GM06990 (cell line): ENCODE measurements around the gene TNIK.

Experiments
- DNase-seq: peaks from one replicate; pipeline ENCODE4 v3.0.0-alpha.2; 2011; ENCODE audit not compliant: insufficient read length; ENCODE audit errors: extremely low read depth
- H3K27me3 ChIP-seq: replicated peaks from 2 replicates; pipeline ENCODE4 v1.6.0; 2011; ENCODE audit warnings: low read length; ENCODE audit not compliant: control insufficient read depth, insufficient read depth
- H3K36me3 ChIP-seq: 2 replicates; pipeline ENCODE4 v1.5.1; 2011; ENCODE audit warnings: low read length; ENCODE audit not compliant: control insufficient read depth, insufficient read depth
- H3K4me3 ChIP-seq: replicated peaks from 2 replicates; pipeline ENCODE4 v1.5.1; 2011; ENCODE audit warnings: low read depth, mild to moderate bottlenecking, control low read depth, low read length
- TF ChIP-seq, protein P1 (sequence below): IDR thresholded peaks from 2 replicates; pipeline ENCODE4 v1.5.1; 2011; ENCODE audit warnings: low read length, control low read depth, mild to moderate bottlenecking, inconsistent platforms; ENCODE audit not compliant: insufficient read depth, poor library complexity, severe bottlenecking

The TNIK gene

GRCh38 chr3:171011873-171012336 lies 448.3 kb downstream of the TNIK start:
- no peak for DNase-seq
- Histone ChIP-seq H3K36me3 (no peaks in the 10 kb centered on the region), H3K4me3 (no peak overlapping the region), H3K27me3 (no peaks in the 10 kb centered on the region)
- TF ChIP-seq, protein P1, sequence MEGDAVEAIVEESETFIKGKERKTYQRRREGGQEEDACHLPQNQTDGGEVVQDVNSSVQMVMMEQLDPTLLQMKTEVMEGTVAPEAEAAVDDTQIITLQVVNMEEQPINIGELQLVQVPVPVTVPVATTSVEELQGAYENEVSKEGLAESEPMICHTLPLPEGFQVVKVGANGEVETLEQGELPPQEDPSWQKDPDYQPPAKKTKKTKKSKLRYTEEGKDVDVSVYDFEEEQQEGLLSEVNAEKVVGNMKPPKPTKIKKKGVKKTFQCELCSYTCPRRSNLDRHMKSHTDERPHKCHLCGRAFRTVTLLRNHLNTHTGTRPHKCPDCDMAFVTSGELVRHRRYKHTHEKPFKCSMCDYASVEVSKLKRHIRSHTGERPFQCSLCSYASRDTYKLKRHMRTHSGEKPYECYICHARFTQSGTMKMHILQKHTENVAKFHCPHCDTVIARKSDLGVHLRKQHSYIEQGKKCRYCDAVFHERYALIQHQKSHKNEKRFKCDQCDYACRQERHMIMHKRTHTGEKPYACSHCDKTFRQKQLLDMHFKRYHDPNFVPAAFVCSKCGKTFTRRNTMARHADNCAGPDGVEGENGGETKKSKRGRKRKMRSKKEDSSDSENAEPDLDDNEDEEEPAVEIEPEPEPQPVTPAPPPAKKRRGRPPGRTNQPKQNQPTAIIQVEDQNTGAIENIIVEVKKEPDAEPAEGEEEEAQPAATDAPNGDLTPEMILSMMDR, result no peak
